Spleen (tissue), 7 donors: ENCODE measurements around the gene EEF1AKMT1.

ENCODE experiments used
- POLR2A ChIP-seq, 3 donors: fragments of 450-650 bp; IDR thresholded peaks; one replicate each; pipeline ENCODE4 v1.5.1; 2017; ENCODE audit warnings: antibody characterized with exemption in 3 of 3, mild to moderate bottlenecking in 1 of 3
- POLR2AphosphoS5 ChIP-seq, 3 donors: sonication (generic); formaldehyde crosslinking; IDR thresholded peaks; one replicate each; pipeline ENCODE4 v1.5.1; 2017; ENCODE audit warnings: antibody characterized with exemption in 3 of 3
- TF ChIP-seq, protein P1 (sequence below), 11 experiments: fragments of 200-600 bp in 7 of 11; fragments of 450-650 bp in 4 of 11; sonication (generic) in 4 of 11; IDR thresholded peaks in 8 of 11; conservative IDR thresholded peaks in 3 of 11; 1 replicate in 7 of 11; 2 replicates in 4 of 11; pipeline versions ENCODE4 v1.4.0 to v1.8.0; 2016 to 2021; ENCODE audit warnings: antibody characterized with exemption in 11 of 11, inconsistent platforms in 4 of 11, mild to moderate bottlenecking in 1 of 11
- donor health status: DM: no; HTN: no; CAD: no; lungs with moderate emphysema.
- donor health status: DM: no; HTN: no; CAD: no.
- donor health status: DM: no; HTN: no; CAD: no.

DNA sequence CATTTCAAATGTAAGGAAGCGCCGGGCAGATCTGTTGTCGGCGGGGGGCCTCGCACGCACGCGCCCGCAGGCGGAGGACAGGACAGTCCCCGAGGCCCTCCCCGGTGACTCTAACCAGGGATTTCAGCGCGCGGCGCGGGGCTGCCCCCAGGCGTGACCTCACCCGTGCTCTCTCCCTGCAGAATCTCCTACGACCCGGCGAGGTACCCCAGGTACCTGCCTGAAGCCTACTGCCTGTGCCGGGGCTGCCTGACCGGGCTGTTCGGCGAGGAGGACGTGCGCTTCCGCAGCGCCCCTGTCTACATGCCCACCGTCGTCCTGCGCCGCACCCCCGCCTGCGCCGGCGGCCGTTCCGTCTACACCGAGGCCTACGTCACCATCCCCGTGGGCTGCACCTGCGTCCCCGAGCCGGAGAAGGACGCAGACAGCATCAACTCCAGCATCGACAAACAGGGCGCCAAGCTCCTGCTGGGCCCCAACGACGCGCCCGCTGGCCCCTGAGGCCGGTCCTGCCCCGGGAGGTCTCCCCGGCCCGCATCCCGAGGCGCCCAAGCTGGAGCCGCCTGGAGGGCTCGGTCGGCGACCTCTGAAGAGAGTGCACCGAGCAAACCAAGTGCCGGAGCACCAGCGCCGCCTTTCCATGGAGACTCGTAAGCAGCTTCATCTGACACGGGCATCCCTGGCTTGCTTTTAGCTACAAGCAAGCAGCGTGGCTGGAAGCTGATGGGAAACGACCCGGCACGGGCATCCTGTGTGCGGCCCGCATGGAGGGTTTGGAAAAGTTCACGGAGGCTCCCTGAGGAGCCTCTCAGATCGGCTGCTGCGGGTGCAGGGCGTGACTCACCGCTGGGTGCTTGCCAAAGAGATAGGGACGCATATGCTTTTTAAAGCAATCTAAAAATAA lies 52.1 kb downstream of the EEF1AKMT1 start:
- TF ChIP-seq, protein P1, sequence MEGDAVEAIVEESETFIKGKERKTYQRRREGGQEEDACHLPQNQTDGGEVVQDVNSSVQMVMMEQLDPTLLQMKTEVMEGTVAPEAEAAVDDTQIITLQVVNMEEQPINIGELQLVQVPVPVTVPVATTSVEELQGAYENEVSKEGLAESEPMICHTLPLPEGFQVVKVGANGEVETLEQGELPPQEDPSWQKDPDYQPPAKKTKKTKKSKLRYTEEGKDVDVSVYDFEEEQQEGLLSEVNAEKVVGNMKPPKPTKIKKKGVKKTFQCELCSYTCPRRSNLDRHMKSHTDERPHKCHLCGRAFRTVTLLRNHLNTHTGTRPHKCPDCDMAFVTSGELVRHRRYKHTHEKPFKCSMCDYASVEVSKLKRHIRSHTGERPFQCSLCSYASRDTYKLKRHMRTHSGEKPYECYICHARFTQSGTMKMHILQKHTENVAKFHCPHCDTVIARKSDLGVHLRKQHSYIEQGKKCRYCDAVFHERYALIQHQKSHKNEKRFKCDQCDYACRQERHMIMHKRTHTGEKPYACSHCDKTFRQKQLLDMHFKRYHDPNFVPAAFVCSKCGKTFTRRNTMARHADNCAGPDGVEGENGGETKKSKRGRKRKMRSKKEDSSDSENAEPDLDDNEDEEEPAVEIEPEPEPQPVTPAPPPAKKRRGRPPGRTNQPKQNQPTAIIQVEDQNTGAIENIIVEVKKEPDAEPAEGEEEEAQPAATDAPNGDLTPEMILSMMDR (IDR thresholded peaks at IDR 0.05 in 8 of 11, conservative IDR thresholded peaks at IDR 0.05 in 3 of 11) = no peak
- TF ChIP-seq POLR2AphosphoS5 (IDR thresholded peaks at IDR 0.05) (no peak), POLR2A (IDR thresholded peaks at IDR 0.05) (no peak)
